Stimulated activated naive CD4-positive, alpha-beta T cell (primary cell): ENCODE results near the gene SOBP.
A peak's percentile ranks its signal among the peaks of the same experiment; 100 is the strongest.

Experiments
- DNase-seq, 6 experiments: peaks; one replicate each; lab custom pipeline; 2025; lab: John Stamatoyannopoulos, UW

SOBP gene

GRCh38 chr6:107617341-107617932 is 127.5 kb downstream of the SOBP start:
- DNase-seq = no peak

- peak in 3 of 6 experiments; percentile 38 to 51 (median 45) for DNase-seq
These were observed 128.8 kb downstream of the SOBP start for GRCh38 chr6:107618672-107619071.

GRCh38 chr6:107620732-107621131 is 130.8 kb downstream of the SOBP start:
- no peak for DNase-seq

GRCh38 chr6:107621229-107621937 is 131.5 kb downstream of the SOBP start:
- DNase-seq = no peak

- no peak for DNase-seq
These were observed 132.4 kb downstream of the SOBP start for GRCh38 chr6:107622269-107622668.

- no peak for DNase-seq
These were observed 134.1 kb downstream of the SOBP start for GRCh38 chr6:107624050-107624449.

GRCh38 chr6:107624541-107624940 is 134.6 kb downstream of the SOBP start:
- DNase-seq = no peak

- no peak for DNase-seq
These were observed 135.3 kb downstream of the SOBP start for GRCh38 chr6:107625264-107625663.

GRCh38 chr6:107626645-107627044 is 136.7 kb downstream of the SOBP start:
- no peak for DNase-seq

GRCh38 chr6:107627969-107628368 is 138.1 kb downstream of the SOBP start:
- DNase-seq = no peak

GRCh38 chr6:107628878-107629277 is 139.0 kb downstream of the SOBP start:
- DNase-seq = no peak

GRCh38 chr6:107629548-107630129 is 139.7 kb downstream of the SOBP start:
- DNase-seq = no peak

GRCh38 chr6:107630348-107630977 is 140.5 kb downstream of the SOBP start:
- no peak for DNase-seq

- no peak for DNase-seq
These were observed 142.6 kb downstream of the SOBP start for GRCh38 chr6:107632381-107633136.

- DNase-seq = no peak
These were observed 143.9 kb downstream of the SOBP start for GRCh38 chr6:107633680-107634323.

- peak in 2 of 6 experiments; percentile 2 to 7 for DNase-seq
These were observed 144.6 kb downstream of the SOBP start for GRCh38 chr6:107634324-107635056.

- DNase-seq = no peak
These were observed 145.2 kb downstream of the SOBP start for GRCh38 chr6:107635057-107635515.

- no peak for DNase-seq
These were observed 146.6 kb downstream of the SOBP start for GRCh38 chr6:107636486-107636885.

GRCh38 chr6:107637316-107638315 is 147.7 kb downstream of the SOBP start:
- DNase-seq = no peak

GRCh38 chr6:107638493-107638892 is 148.6 kb downstream of the SOBP start:
- DNase-seq = no peak
